Coronary artery (tissue), 2 donors: ENCODE measurements around the gene PREX1.

ENCODE experiments used
- DNase-seq: peaks from one replicate; pipeline ENCODE4 v3.0.0-alpha.2; 2017; ENCODE audit warnings: low spot score
- H3K27ac ChIP-seq, 2 donors: fragments of 200-600 bp; sonication (generic); one replicate each; pipeline ENCODE4 v1.5.1; 2016 to 2019
- H3K4me3 ChIP-seq: fragments of 200-600 bp; sonication (generic); 2 replicates; pipeline ENCODE4 v1.5.1; 2016; ENCODE audit warnings: mild to moderate bottlenecking, moderate library complexity
- TF ChIP-seq, protein P1 (sequence below): fragments of 200-600 bp; sonication (generic); IDR thresholded peaks from one replicate; pipeline ENCODE4 v1.5.1; 2019; ENCODE audit warnings: antibody characterized with exemption

Gene PREX1

DNA sequence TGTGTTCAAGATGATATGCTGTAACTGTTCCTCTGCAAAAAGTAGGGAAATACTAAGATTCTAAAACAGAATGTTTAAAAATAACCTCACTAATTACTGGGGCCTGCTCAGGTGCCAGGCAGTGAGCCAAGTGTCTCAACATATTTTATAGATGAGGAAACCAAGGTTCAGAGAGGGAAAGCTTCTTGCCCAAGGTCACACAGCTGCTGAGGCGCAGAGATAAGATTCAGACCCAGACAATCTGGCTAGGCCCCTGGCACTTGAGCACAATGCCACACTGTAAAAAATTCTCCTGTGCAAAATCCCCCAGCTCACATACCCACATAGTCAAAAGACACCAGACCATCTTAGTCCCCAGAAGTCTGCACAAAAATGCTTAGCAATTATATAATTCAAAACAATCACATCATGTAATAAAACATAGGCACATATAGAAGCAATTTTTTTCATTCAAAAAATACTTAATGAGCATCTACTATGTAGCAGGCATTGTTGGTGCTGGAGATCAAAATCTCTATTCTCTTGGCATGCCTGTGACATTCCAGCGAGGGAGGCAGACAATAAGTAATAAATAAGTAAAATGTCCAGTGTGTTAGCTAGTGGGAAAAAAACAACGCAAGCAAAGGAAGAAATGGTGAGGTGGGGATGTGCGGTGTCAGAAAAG lies 10.3 kb downstream of the PREX1 start:
- TF ChIP-seq, protein P1, sequence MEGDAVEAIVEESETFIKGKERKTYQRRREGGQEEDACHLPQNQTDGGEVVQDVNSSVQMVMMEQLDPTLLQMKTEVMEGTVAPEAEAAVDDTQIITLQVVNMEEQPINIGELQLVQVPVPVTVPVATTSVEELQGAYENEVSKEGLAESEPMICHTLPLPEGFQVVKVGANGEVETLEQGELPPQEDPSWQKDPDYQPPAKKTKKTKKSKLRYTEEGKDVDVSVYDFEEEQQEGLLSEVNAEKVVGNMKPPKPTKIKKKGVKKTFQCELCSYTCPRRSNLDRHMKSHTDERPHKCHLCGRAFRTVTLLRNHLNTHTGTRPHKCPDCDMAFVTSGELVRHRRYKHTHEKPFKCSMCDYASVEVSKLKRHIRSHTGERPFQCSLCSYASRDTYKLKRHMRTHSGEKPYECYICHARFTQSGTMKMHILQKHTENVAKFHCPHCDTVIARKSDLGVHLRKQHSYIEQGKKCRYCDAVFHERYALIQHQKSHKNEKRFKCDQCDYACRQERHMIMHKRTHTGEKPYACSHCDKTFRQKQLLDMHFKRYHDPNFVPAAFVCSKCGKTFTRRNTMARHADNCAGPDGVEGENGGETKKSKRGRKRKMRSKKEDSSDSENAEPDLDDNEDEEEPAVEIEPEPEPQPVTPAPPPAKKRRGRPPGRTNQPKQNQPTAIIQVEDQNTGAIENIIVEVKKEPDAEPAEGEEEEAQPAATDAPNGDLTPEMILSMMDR: no peak
- H3K4me3 ChIP-seq: no peak overlapping the region
- DNase-seq: no peak
- no peak overlapping the region for H3K27ac ChIP-seq

DNA sequence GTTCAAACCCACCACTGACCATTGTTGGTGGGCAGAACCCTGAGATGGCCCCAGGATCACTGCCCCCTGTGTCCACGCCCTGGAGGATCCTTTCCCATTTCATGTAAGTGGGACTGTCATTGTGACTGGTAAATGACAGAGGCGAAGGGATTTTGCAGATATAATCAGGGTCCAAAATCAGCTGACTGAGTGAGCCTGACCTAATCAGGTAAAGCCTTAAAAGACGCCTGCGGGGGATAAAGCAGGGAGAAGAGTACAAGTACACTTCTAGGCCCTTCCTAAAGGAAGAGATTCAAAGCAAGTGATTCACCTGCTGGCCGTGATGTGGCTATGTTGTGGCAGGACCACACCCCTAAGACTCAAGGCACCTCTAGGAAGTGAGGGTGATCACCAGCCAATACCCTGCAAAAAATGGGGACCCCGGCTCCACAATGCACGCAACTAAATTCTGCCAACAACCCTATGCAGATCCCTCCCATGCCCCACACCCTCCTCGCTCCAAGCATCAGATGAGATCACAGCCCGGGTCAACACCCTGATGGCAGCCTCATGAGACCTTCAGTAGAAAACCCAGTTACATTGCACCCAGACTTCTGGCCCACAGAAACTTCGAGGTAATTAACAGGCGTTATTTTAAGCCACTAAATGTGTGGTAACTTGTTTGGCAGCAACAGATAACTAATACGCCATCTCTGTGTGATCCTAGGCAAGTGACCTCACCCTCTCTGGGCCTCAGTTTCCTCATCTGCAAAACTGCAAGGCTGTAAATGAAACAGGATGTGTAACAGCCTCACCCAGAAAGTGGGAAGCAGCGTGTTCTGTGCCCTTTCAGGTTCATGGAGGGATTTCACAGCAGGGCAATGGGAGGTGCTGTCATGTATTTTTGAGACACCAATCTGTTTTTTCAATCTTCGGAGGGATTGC lies 11.3 kb downstream of the PREX1 start:
- TF ChIP-seq, protein P1: no peak
- Histone ChIP-seq H3K27ac (no peak overlapping the region), H3K4me3 (no peak overlapping the region)
- DNase-seq: no peak

DNA sequence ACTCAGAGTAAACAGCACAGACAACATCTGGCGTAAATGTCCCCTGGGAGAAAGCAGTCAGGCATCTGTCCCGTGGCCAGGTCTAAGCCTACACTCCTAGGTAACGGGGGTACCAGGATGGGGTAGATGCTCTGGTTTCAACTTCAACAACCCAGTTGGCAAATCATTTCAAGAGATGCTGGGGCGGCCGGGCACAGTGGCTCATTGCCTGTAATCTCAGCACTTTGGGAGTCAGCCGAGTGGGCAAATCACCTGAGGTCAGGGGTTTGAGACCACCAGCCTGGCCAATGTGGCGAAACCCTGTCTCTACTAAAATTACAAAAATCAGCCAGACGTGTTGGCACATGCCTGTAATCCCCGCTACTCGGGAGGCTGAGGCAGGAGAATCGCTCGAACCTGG lies 12.3 kb downstream of the PREX1 start:
- no peak for DNase-seq
- TF ChIP-seq, protein P1: no peak
- Histone ChIP-seq H3K4me3 (no peak overlapping the region), H3K27ac (no peak overlapping the region)

DNA sequence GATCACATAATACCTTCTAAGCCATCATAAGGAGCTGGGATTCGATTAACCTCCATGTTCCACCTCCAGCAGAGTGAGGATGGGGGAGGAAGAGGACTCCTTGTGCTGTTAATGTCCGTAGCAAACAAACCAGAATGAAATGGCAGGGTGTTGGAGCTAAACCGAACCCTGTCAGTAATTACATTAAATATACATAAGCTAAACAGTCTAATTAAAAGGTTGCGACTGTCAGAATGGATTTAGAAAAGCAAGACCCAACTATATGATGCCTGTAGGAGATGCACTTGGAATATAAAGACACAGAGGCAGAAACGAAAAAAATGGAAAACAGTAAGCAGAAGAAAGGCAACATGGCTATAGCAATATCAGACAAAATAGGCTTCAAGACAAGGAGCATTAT lies 13.2 kb downstream of the PREX1 start:
- H3K27ac ChIP-seq: no peak overlapping the region
- no peak for DNase-seq
- TF ChIP-seq, protein P1: no peak
- no peak overlapping the region for H3K4me3 ChIP-seq

DNA sequence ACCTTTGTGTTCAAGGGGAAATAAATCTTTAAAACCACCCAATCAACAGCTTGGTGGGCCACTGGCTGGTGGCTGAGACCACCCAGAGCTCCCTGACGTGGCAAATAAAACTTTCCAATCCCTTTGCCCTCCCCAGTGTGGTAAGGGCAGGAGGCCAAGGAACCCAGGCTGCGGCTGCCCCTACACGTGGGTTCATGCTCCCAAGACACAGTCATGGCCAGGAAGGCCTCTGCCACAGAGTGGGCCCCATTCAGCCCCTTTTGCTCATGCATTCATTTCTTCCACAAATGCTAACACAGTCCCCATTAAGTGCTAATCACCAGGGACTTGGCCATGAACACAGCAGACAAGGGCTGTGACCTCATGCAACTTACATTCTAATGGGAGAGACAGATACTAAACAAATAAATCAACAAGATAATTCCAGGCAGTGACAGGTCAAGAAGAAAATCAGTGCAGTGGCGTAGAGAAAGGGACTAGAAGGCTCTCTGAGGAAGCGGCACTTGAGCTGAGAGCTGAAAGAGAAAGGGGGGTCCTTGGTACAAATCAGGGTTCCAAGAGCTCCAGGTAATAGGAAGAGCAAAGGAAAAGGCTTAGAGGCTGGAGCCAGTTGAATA lies 13.8 kb downstream of the PREX1 start:
- TF ChIP-seq, protein P1: no peak
- no peak overlapping the region for H3K4me3 ChIP-seq
- no peak for DNase-seq
- H3K27ac ChIP-seq: no peak overlapping the region

DNA sequence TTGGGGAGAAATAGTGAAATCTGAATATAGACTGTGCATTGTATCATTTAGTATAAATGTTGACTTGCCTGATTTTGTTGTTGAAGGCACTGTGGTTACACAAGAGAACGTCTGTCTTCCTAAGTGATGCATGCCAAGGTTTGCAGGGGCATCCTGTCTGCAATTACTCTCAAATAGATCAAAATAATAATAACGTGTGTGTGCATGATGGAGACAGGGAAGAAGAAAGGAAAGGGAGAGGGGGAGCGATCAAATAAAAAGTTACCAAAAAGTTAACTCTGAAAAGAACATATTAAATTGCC lies 14.4 kb downstream of the PREX1 start:
- Histone ChIP-seq H3K4me3 (no peak overlapping the region), H3K27ac (no peak overlapping the region)
- no peak for DNase-seq
- TF ChIP-seq, protein P1: no peak
